Effector memory CD8-positive, alpha-beta T cell (primary cell): Measurements from ENCODE around the gene INSC.

Experiments used
- ATAC-seq: fragments of 150-1000 bp; cut with Tn5 transposase; replicated peaks from 2 replicates; pipeline ENCODE4 v1.10.0; 2021; ENCODE audit warnings: mild to moderate bottlenecking, moderate library complexity
- DNase-seq, 3 experiments: peaks; one replicate each; pipeline ENCODE4 v3.0.0; 2021
- H3K27ac Mint-ChIP-seq, 2 donors: one replicate each; pipeline ENCODE4 v1.8.0; 2022; ENCODE audit warnings: mild to moderate bottlenecking in 2 of 2, mixed read lengths in 2 of 2, moderate library complexity in 2 of 2
- H3K27me3 Mint-ChIP-seq, 2 donors: one replicate each; pipeline ENCODE4 v1.8.0; 2022; ENCODE audit warnings: mixed read lengths in 2 of 2
- H3K36me3 Mint-ChIP-seq: one replicate; pipeline ENCODE4 v1.8.0; 2022; ENCODE audit warnings: mild to moderate bottlenecking, moderate library complexity, mixed read lengths; ENCODE audit not compliant: insufficient read depth
- H3K4me1 Mint-ChIP-seq, 2 donors: one replicate each; pipeline ENCODE4 v1.8.0; 2022; ENCODE audit warnings: low read depth in 2 of 2, mixed read lengths in 2 of 2
- H3K4me3 Mint-ChIP-seq, 2 donors: one replicate each; pipeline ENCODE4 v1.8.0; 2022; ENCODE audit warnings: mild to moderate bottlenecking in 2 of 2, mixed read lengths in 2 of 2, moderate library complexity in 2 of 2
- H3K9me3 Mint-ChIP-seq, 2 donors: one replicate each; pipeline ENCODE4 v1.8.0; 2022; ENCODE audit warnings: mixed read lengths in 2 of 2

Gene INSC

DNA sequence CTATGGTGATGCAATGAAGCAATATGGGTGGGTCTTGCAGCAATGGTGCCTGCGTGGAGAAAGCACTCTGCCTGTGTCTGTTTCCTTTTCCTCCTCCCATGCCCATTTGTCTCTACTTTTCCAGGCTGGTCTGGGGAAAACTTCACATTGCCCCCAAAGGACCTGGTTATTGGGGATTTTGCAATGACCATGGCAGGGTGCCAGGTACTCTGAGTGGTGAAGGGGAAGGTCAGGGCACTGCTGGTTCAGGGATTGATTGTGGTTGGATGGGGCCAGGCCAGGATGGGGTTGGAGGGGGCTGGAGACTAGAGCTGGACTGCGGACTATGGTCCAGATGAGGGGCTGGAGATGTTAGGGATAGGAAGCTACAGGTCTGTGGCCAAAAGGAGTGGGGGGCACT lies 92.1 kb downstream of the INSC start:
- no peaks in the 10 kb centered on the region for H3K36me3 Mint-ChIP-seq
- peaks cover 4 to 50% of the 10 kb centered on the region in 2 donors for H3K27me3 Mint-ChIP-seq
- no peaks in the 10 kb centered on the region for H3K4me1 Mint-ChIP-seq
- H3K9me3 Mint-ChIP-seq = no peaks in the 10 kb centered on the region
- ATAC-seq (no peak), DNase-seq (no peak)
- no peak overlapping the region for H3K27ac Mint-ChIP-seq
- H3K4me3 Mint-ChIP-seq = no peak overlapping the region

DNA sequence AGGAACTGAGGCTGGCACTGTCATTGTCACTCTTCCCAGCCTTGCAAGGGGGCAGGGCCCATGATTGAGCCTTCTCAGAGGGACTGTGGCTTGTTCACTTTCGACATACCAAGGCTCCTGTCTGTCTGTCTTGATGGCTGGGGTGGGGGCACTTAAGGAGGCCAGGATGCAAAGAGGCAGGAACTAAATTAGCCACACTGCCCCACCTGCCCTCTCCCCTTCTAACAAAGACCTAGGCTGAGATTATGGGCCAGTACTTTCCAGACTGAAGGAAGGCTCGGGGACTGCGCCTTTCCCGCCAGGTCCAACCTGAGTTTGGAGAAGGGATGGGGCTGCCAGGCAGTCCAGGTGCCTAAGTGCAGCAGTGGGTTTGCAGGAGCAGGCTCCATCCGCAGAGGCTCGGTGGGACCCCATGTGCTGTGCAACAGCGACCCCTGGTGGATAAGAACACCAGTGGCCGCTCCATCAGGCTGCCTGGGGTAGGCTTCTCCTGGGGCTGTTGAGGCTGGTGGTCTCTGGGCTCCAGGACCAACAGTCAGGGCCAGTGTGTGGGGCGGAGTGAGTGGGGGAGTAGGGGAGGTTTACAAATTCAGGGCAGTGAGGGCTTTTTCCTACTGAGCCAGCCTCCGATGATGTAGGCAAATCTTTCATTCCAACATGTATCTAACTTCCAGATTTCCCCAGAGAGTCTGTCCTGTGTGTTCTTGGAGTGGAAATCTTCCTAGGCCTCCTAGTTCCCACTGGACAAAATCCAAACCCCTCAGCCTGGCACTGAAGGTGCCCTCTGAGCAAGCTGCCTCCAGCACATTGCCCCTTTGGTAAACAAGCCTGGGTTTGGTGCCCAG lies 93.9 kb downstream of the INSC start:
- ATAC-seq = peak; percentile 87
- no peak overlapping the region for H3K27ac Mint-ChIP-seq
- no peaks in the 10 kb centered on the region for H3K9me3 Mint-ChIP-seq
- no peaks in the 10 kb centered on the region for H3K36me3 Mint-ChIP-seq
- DNase-seq = peak; percentile 66 to 69 (median 67)
- no peaks in the 10 kb centered on the region for H3K4me1 Mint-ChIP-seq
- H3K4me3 Mint-ChIP-seq = no peak overlapping the region
- peaks cover 4 to 33% of the 10 kb centered on the region in 2 donors for H3K27me3 Mint-ChIP-seq

- Mint-ChIP-seq H3K36me3 (no peaks in the 10 kb centered on the region), H3K27ac (no peak overlapping the region), H3K27me3 (peaks cover 4 to 18% of the 10 kb centered on the region in 2 donors), H3K4me3 (no peak overlapping the region), H3K4me1 (no peaks in the 10 kb centered on the region), H3K9me3 (no peaks in the 10 kb centered on the region)
- no peak for DNase-seq
- no peak for ATAC-seq
These were observed 98.2 kb downstream of the INSC start for GRCh38 chr11:15212876-15213275.

- no peak for DNase-seq
- peaks cover 4 to 17% of the 10 kb centered on the region in 2 donors for H3K27me3 Mint-ChIP-seq
- H3K27ac Mint-ChIP-seq = no peak overlapping the region
- ATAC-seq = no peak
- H3K4me1 Mint-ChIP-seq = no peaks in the 10 kb centered on the region
- no peak overlapping the region for H3K4me3 Mint-ChIP-seq
- H3K36me3 Mint-ChIP-seq = no peaks in the 10 kb centered on the region
- H3K9me3 Mint-ChIP-seq = no peaks in the 10 kb centered on the region
These were observed 98.9 kb downstream of the INSC start for GRCh38 chr11:15213471-15214231.

DNA sequence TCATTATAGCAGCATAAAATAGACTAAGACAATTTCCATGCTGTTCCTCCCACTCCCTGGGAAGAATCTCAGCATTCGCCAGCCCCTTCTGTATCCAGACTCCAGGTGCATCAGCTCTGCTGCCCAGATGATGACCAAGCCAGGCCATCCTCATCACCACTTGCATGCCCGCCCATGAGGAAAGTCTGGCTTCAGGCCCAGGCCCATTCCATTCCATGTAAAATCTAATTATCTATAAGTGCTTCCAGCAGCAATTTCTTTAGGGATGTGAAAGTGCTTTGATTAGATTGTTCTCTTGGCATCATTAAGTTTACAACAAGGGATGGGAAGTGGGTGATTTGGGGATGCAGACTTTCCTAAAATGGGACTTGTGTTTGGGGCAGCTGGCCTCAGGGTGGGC lies 100.3 kb downstream of the INSC start:
- H3K27me3 Mint-ChIP-seq = peaks cover 3 to 8% of the 10 kb centered on the region in 2 donors
- H3K4me1 Mint-ChIP-seq = no peaks in the 10 kb centered on the region
- ATAC-seq = no peak
- DNase-seq = no peak
- H3K9me3 Mint-ChIP-seq = no peaks in the 10 kb centered on the region
- no peak overlapping the region for H3K27ac Mint-ChIP-seq
- H3K36me3 Mint-ChIP-seq = no peaks in the 10 kb centered on the region
- no peak overlapping the region for H3K4me3 Mint-ChIP-seq

DNA sequence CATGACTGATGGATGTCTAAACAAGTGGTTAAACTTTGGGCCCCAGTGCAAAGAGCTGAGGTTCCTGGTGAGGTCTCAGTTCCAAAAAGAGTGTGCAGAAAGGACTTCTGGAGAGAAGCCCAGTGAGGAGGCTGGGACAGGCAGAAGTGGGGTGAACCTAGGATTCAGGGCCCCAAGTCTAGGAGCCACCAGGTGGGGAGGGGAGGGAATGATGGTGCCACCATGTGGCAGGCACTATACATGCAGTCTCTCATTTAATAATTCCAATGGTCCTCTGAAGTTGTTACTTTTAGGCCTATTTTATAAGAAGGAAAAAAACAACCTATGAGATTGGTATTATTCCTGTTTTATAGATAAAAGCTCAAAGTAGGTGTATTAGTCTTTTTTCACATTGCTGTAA lies 102.0 kb downstream of the INSC start:
- ATAC-seq = no peak
- H3K9me3 Mint-ChIP-seq = no peaks in the 10 kb centered on the region
- no peak overlapping the region for H3K27ac Mint-ChIP-seq
- DNase-seq = no peak
- H3K4me3 Mint-ChIP-seq = no peak overlapping the region
- no peaks in the 10 kb centered on the region for H3K36me3 Mint-ChIP-seq
- no peaks in the 10 kb centered on the region for H3K4me1 Mint-ChIP-seq
- peaks cover 0 to 18% of the 10 kb centered on the region in 2 donors for H3K27me3 Mint-ChIP-seq

GRCh38 chr11:15217416-15217815 lies 102.7 kb downstream of the INSC start:
- DNase-seq = no peak
- peaks cover 0 to 18% of the 10 kb centered on the region in 2 donors for H3K27me3 Mint-ChIP-seq
- H3K4me3 Mint-ChIP-seq = no peak overlapping the region
- no peaks in the 10 kb centered on the region for H3K4me1 Mint-ChIP-seq
- no peaks in the 10 kb centered on the region for H3K36me3 Mint-ChIP-seq
- no peak overlapping the region for H3K27ac Mint-ChIP-seq
- H3K9me3 Mint-ChIP-seq = no peaks in the 10 kb centered on the region
- no peak for ATAC-seq

- Mint-ChIP-seq H3K27me3 (peaks cover 6 to 25% of the 10 kb centered on the region in 2 donors), H3K4me1 (no peaks in the 10 kb centered on the region), H3K4me3 (no peak overlapping the region), H3K9me3 (no peaks in the 10 kb centered on the region), H3K36me3 (no peaks in the 10 kb centered on the region), H3K27ac (no peak overlapping the region)
- DNase-seq (no peak), ATAC-seq (no peak)
These were observed 108.1 kb downstream of the INSC start for GRCh38 chr11:15222777-15223176.

DNA sequence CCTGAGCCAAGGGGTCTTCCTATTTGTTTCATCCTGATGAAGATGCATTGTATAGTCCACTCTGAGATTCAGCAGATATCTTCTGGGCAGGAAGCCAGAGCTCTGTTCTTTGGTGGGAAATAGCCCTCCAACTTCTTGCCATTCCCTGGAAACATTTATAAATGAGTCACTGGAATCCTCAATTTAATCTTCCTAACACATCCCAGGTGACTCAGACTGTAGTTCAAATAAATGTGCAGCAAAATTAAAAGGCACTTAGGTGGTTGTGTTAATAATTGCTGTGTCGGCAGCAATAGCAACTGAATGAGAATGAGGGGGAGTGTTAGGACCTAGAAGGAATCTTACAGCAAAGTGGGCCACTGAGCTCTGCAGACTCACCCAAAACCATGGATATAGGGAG lies 108.6 kb downstream of the INSC start:
- Mint-ChIP-seq H3K36me3 (no peaks in the 10 kb centered on the region), H3K9me3 (no peaks in the 10 kb centered on the region), H3K4me1 (no peaks in the 10 kb centered on the region), H3K27ac (no peak overlapping the region), H3K4me3 (no peak overlapping the region), H3K27me3 (peaks cover 6 to 26% of the 10 kb centered on the region in 2 donors)
- DNase-seq (no peak), ATAC-seq (no peak)

DNA sequence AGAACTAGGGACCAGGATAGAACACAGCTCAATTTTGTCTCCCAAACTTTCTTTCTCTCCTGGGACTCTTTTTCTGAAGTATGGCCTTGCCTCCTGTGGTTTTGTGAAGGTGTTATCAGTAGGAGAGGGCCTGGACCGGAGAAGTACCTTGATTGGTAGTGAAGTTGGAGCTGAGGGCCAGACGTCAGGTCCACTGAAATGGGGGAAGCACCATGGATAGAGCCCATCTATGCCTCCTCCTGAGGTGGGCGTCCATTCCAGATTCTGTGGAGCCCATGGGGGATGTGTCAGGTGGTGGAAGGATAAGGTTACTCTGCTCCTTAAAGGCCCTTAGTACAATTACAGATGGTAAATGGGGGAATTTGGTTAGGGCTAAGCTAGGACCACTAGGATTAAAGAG lies 109.7 kb downstream of the INSC start:
- H3K27me3 Mint-ChIP-seq = peaks cover 6 to 30% of the 10 kb centered on the region in 2 donors
- ATAC-seq = no peak
- no peak overlapping the region for H3K27ac Mint-ChIP-seq
- H3K9me3 Mint-ChIP-seq = no peaks in the 10 kb centered on the region
- no peak for DNase-seq
- H3K36me3 Mint-ChIP-seq = no peaks in the 10 kb centered on the region
- no peak overlapping the region for H3K4me3 Mint-ChIP-seq
- H3K4me1 Mint-ChIP-seq = no peaks in the 10 kb centered on the region

DNA sequence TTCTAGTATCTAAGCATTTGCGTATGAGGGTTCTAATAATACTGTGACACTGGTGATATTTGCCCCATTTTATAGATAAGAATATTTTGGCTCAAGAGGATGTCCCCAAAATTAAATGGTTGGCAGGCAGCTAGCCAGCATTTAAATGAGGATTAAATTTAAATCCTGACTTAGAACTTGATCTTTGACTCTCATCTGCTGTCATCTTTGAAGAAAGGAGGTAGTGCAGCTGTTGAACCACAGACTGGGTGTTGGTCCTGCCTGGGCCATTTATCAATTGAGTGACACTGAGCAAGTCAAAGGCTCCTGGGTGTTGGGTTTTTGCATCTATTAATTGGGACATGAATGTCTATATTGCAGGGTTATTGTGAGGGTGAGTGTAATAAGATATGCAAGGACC lies 112.3 kb downstream of the INSC start:
- no peak overlapping the region for H3K27ac Mint-ChIP-seq
- H3K4me3 Mint-ChIP-seq = no peak overlapping the region
- H3K4me1 Mint-ChIP-seq = no peaks in the 10 kb centered on the region
- H3K27me3 Mint-ChIP-seq = peaks cover 6 to 20% of the 10 kb centered on the region in 2 donors
- H3K9me3 Mint-ChIP-seq = no peaks in the 10 kb centered on the region
- H3K36me3 Mint-ChIP-seq = no peaks in the 10 kb centered on the region
- ATAC-seq (no peak), DNase-seq (no peak)

GRCh38 chr11:15228331-15228849 lies 113.7 kb downstream of the INSC start:
- H3K36me3 Mint-ChIP-seq = no peaks in the 10 kb centered on the region
- DNase-seq (no peak), ATAC-seq (no peak)
- peaks cover 6 to 20% of the 10 kb centered on the region in 2 donors for H3K27me3 Mint-ChIP-seq
- no peaks in the 10 kb centered on the region for H3K9me3 Mint-ChIP-seq
- no peaks in the 10 kb centered on the region for H3K4me1 Mint-ChIP-seq
- H3K27ac Mint-ChIP-seq = no peak overlapping the region
- no peak overlapping the region for H3K4me3 Mint-ChIP-seq

GRCh38 chr11:15229069-15229468 lies 114.3 kb downstream of the INSC start:
- ATAC-seq (no peak), DNase-seq (no peak)
- H3K9me3 Mint-ChIP-seq = no peaks in the 10 kb centered on the region
- no peak overlapping the region for H3K27ac Mint-ChIP-seq
- H3K4me3 Mint-ChIP-seq = no peak overlapping the region
- H3K4me1 Mint-ChIP-seq = no peaks in the 10 kb centered on the region
- H3K36me3 Mint-ChIP-seq = no peaks in the 10 kb centered on the region
- H3K27me3 Mint-ChIP-seq = peaks cover 6 to 20% of the 10 kb centered on the region in 2 donors

GRCh38 chr11:15232496-15232895 lies 117.8 kb downstream of the INSC start:
- H3K27me3 Mint-ChIP-seq = peaks cover 4 to 24% of the 10 kb centered on the region in 2 donors
- H3K4me1 Mint-ChIP-seq = no peaks in the 10 kb centered on the region
- H3K4me3 Mint-ChIP-seq = no peak overlapping the region
- H3K9me3 Mint-ChIP-seq = no peaks in the 10 kb centered on the region
- peaks cover 2% of the 10 kb centered on the region for H3K36me3 Mint-ChIP-seq
- H3K27ac Mint-ChIP-seq = no peak overlapping the region
- no peak for ATAC-seq
- no peak for DNase-seq
